ENCODE results near the gene SFTPD.

Gene SFTPD

GRCh38 chr10:79979310-79979975 is 30.5 kb upstream of the SFTPD start:
- no peak overlapping the region for H3K4me3 ChIP-seq (ENCODE audit: low read depth, low read length)
- no peak for TF ChIP-seq CTCF (conservative IDR thresholded peaks at IDR 0.05; ENCODE audit: low read depth, low read length)
- DNase-seq (ENCODE audit: low read depth) = no peak

DNA sequence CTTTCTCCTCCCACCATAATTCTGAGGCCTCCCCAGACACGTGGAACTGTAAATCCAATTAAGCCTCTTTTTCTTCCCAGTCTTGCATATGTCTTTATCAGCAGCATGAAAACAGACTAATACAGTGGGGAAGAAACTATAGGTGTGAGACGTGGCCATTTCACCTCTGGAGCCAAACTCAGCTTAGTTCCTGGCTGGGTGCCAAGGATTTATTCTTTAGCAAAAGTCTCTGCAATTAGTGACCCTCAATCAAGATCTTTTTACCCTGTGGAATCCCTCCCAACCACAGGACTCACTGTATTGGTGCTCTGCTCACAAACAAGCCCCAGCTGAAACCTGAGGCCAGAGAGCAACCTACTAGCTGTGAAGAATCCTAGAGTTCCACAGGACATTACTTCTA is 28.1 kb upstream of the SFTPD start:
- no peak for TF ChIP-seq CTCF (conservative IDR thresholded peaks at IDR 0.05; ENCODE audit: low read depth, low read length)

GRCh38 chr10:79970062-79970461 is 21.2 kb upstream of the SFTPD start:
- no peak for DNase-seq (ENCODE audit: low read depth)
- TF ChIP-seq CTCF (conservative IDR thresholded peaks at IDR 0.05; ENCODE audit: low read depth, low read length) = no peak
- no peak overlapping the region for H3K4me3 ChIP-seq (ENCODE audit: low read depth, low read length)

More for the DNA sequence above, 28.1 kb upstream of the SFTPD start:
- no peak for DNase-seq (ENCODE audit: low read depth)
- H3K4me3 ChIP-seq (ENCODE audit: low read depth, low read length) = no peak overlapping the region

- H3K4me3 ChIP-seq (ENCODE audit: low read depth, low read length) = no peak overlapping the region
- TF ChIP-seq CTCF (conservative IDR thresholded peaks at IDR 0.05; ENCODE audit: low read depth, low read length) = no peak
- DNase-seq (ENCODE audit: low read depth) = no peak
Measured at GRCh38 chr10:79947787-79948424, 999 bp downstream of the SFTPD start.

DNA sequence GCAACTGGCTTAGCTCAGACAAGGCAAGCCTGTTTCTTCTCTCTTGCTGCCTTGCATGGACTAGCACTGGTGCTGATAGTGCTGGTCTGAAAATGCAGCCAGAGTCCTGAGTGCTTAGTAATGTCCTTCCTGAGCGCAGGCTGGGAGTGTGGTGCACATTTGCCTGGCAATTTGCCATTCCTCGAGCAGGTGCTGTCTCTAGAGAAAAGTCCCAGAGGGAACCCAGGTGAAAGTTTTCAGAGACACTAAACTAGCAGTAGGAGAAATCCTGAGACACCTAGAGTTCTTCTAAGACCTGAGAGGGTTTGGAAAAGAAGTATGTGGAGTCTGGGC is 1.9 kb downstream of the SFTPD start:
- no peak for DNase-seq (ENCODE audit: low read depth)
- no peak for TF ChIP-seq CTCF (conservative IDR thresholded peaks at IDR 0.05; ENCODE audit: low read depth, low read length)
- no peak overlapping the region for H3K4me3 ChIP-seq (ENCODE audit: low read depth, low read length)

GRCh38 chr10:79946271-79947082 is 2.4 kb downstream of the SFTPD start:
- no peak for DNase-seq (ENCODE audit: low read depth)
- no peak for TF ChIP-seq CTCF (conservative IDR thresholded peaks at IDR 0.05; ENCODE audit: low read depth, low read length)

More at GRCh38 chr10:79946271-79947082, 2.4 kb downstream of the SFTPD start:
- no peak overlapping the region for H3K4me3 ChIP-seq (ENCODE audit: low read depth, low read length)
